HTERT RPE-1 (cell line): ENCODE data around the gene RFESD.
"Not testable (repeated sequence)": the region's sequence is repeated elsewhere in the genome, so short reads cannot be mapped to it uniquely, and the experiment has no call there.

ENCODE experiments used
- in situ Hi-C: fragments of 300-500 bp; cut with MboI; formaldehyde crosslinking; loops from 4 replicates; pipeline ENCODE4 v1.14.3; 2020; ENCODE audit warnings: low sequenced_read_pairs

Gene RFESD

GRCh38 chr5:95627971-95628810, 18.4 kb upstream of the RFESD start:
- in situ Hi-C loops: no loop called here

- in situ Hi-C loops: no loop called here
Observed at GRCh38 chr5:95628933-95629332, 17.6 kb upstream of the RFESD start.

- in situ Hi-C loops: no loop called here
Observed at GRCh38 chr5:95630394-95630917, 16.1 kb upstream of the RFESD start.

GRCh38 chr5:95631255-95631958, 15.2 kb upstream of the RFESD start:
- in situ Hi-C loops: no loop called here

GRCh38 chr5:95631991-95632675, 14.4 kb upstream of the RFESD start:
- in situ Hi-C loops: no loop called here

- in situ Hi-C loops: not testable (repeated sequence)
Observed at GRCh38 chr5:95632942-95633341, 13.6 kb upstream of the RFESD start.

GRCh38 chr5:95633671-95634070, 12.9 kb upstream of the RFESD start:
- in situ Hi-C loops: no loop called here

- in situ Hi-C loops: no loop called here
Observed at GRCh38 chr5:95634081-95634480, 12.5 kb upstream of the RFESD start.

- in situ Hi-C loops: no loop called here
Observed at GRCh38 chr5:95638632-95639031, 7.9 kb upstream of the RFESD start.

GRCh38 chr5:95641741-95642220, 4.8 kb upstream of the RFESD start:
- in situ Hi-C loops: no loop called here

GRCh38 chr5:95643152-95643551, 3.4 kb upstream of the RFESD start:
- in situ Hi-C loops: no loop called here

GRCh38 chr5:95644351-95645042, 2.1 kb upstream of the RFESD start:
- in situ Hi-C loops: no loop called here

- in situ Hi-C loops: not testable (repeated sequence)
Observed at GRCh38 chr5:95646226-95646568, 380 bp upstream of the RFESD start.

GRCh38 chr5:95647886-95648860, 1.6 kb downstream of the RFESD start:
- in situ Hi-C loops: no loop called here

- in situ Hi-C loops: no loop called here
Observed at GRCh38 chr5:95649274-95649673, 2.7 kb downstream of the RFESD start.

GRCh38 chr5:95649842-95650620, 3.5 kb downstream of the RFESD start:
- in situ Hi-C loops: no loop called here

- in situ Hi-C loops: no loop called here
Observed at GRCh38 chr5:95652849-95653248, 6.3 kb downstream of the RFESD start.

GRCh38 chr5:95654196-95654595, 7.6 kb downstream of the RFESD start:
- in situ Hi-C loops: no loop called here

GRCh38 chr5:95655575-95655974, 9.0 kb downstream of the RFESD start:
- in situ Hi-C loops: no loop called here
